ENCODE measurements around the gene HIRA.
"Not testable (repeated sequence)": the region's sequence is repeated elsewhere in the genome, so short reads cannot be mapped to it uniquely, and the experiment has no call there.

Gene HIRA

DNA sequence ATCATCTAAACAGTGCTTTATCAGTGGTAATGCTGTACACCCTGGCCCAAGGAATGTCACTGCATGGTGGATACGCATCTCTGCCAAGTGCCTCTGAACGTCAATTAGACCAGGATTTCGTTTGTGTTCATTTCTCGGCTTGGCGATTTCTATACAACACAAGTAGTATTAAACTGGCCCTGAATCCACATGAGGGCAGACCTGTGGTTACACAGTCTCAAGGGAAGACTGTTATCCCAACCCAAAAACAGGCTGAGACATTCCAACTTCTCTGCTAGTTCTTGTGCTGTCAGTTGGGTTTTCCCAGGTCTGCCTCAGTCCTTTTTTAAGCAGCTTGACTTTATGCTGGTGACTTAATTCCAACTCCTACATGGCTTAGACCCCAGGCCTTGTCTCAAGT is 58.1 kb downstream of the HIRA start:
- DNase-seq (ENCODE audit: insufficient read length) (no peak), FAIRE-seq (no peak)
- no peak for TF ChIP-seq POLR2AphosphoS5 (IDR thresholded peaks at IDR 0.05; ENCODE audit: low read depth, low read length)
- no peak for TF ChIP-seq POLR2A (IDR thresholded peaks at IDR 0.05; ENCODE audit: low read depth, low read length)

DNA sequence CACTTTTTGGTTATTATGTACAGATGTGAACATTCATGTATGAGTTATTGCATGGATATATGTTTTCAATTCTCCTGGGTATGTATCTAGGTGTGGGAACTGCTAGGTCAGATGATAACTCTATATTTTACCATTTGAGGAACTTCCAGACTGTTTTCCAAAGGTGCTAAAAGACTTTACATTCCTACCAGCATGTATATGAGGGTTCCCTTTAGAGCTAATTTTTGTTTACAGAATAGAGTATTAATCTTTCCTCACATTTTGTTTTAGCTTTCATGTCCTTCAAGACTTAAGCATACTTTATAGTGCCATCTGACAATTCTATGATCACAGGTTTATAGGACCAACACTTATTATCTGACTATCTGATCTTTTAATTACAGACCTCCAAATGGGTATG is 59.6 kb downstream of the HIRA start:
- TF ChIP-seq TAF1 (IDR thresholded peaks at IDR 0.05; ENCODE audit: borderline replicate concordance, low read depth, low read length) (no peak), POLR2A (IDR thresholded peaks at IDR 0.05; ENCODE audit: low read depth, low read length) (no peak), POLR2AphosphoS5 (IDR thresholded peaks at IDR 0.05; ENCODE audit: low read depth, low read length) (no peak)
- DNase-seq (ENCODE audit: insufficient read length), result no peak
- no peak for FAIRE-seq

GRCh38 chr22:19368876-19369275 is 62.7 kb downstream of the HIRA start:
- FAIRE-seq, result no peak
- TF ChIP-seq TAF1 (IDR thresholded peaks at IDR 0.05; ENCODE audit: borderline replicate concordance, low read depth, low read length) (no peak), POLR2AphosphoS5 (IDR thresholded peaks at IDR 0.05; ENCODE audit: low read depth, low read length) (no peak), POLR2A (IDR thresholded peaks at IDR 0.05; ENCODE audit: low read depth, low read length) (no peak)
- no peak for DNase-seq (ENCODE audit: insufficient read length)

DNA sequence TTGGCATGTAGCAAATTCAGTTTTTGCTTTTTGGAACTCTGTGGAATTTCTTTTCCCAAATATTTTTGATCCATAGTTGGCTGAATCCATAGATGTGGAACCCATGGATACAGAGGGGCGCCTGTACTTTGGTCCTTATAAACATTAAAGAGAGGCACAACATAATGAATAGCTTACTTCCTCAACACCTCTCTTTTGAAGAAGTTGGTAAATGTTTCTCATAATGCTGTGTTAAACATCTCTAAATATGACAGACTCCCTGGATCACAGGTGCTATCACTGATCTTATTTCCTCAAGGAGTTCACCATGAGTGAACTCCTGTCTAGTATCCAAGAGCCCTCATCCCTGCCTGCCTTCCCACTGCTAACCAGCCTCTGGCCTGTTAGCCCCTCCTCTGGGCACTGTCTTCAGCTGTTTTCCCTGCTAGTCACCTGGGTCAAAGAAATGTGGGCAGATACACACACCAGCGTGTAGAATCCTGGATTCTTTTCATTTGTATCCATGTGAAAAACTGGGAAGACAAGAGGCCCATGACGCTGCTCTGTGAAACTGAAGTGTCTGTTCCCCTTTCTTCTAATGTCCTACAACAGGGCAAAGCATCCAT is 63.7 kb downstream of the HIRA start:
- TF ChIP-seq TAF1 (IDR thresholded peaks at IDR 0.05; ENCODE audit: borderline replicate concordance, low read depth, low read length) (no peak), POLR2AphosphoS5 (IDR thresholded peaks at IDR 0.05; ENCODE audit: low read depth, low read length) (no peak), POLR2A (IDR thresholded peaks at IDR 0.05; ENCODE audit: low read depth, low read length) (no peak)
- FAIRE-seq (no peak), DNase-seq (ENCODE audit: insufficient read length) (no peak)

DNA sequence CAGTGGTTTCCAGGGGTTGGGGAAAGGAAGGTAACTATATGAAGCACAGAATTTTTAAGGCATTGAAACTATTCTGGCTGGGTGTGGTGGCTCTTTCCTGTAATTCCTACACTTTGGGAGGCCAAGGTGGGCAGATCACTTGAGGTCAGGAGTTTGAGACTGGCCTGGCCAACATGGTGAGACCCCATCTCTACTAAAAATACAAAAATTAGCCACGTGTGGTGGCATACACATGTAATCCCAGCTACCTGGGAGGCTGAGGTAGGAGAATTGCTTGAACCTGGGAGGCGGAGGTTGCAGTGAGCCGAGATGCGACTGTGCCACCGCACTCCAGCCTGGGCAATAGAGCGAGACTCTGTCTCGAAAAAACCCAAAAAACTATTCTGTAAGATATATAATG is 68.0 kb downstream of the HIRA start:
- not testable (repeated sequence) for FAIRE-seq; DNase-seq (ENCODE audit: insufficient read length)

GRCh38 chr22:19361501-19362103 is 69.9 kb downstream of the HIRA start:
- FAIRE-seq, result peak; percentile 85

DNA sequence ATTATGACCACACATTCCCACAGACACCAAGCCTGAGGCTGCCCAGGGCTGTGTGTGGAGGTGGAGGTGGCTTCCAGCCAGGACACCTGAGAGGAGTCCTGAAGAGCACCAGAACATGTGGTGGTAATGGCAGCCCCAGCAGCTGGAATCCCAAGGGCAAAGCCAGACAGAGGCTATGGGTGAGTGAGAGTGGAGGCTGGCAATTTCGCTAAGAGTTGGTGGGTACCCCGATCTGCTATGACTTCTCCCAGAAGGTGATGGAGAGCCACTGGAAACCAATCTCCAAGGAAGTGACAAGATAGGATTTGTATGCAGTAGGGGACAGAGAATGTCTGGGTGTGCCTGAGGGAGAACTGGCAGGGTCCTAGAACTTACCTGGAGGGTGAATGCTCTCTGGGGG is 70.7 kb downstream of the HIRA start:
- no peak for DNase-seq (ENCODE audit: insufficient read length)
- FAIRE-seq, result no peak
- TF ChIP-seq POLR2AphosphoS5 (IDR thresholded peaks at IDR 0.05; ENCODE audit: low read depth, low read length) (no peak), TAF1 (IDR thresholded peaks at IDR 0.05; ENCODE audit: borderline replicate concordance, low read depth, low read length) (no peak), POLR2A (IDR thresholded peaks at IDR 0.05; ENCODE audit: low read depth, low read length) (no peak)

More at GRCh38 chr22:19361501-19362103, 69.9 kb downstream of the HIRA start:
- TF ChIP-seq TAF1 (IDR thresholded peaks at IDR 0.05; ENCODE audit: borderline replicate concordance, low read depth, low read length) (peak; percentile 36; the same call in 1 of the 2 replicates), POLR2A (IDR thresholded peaks at IDR 0.05; ENCODE audit: low read depth, low read length) (no peak)
- peak; percentile 36 for DNase-seq (ENCODE audit: insufficient read length)

- TF ChIP-seq POLR2AphosphoS5 (IDR thresholded peaks at IDR 0.05; ENCODE audit: low read depth, low read length) (no peak), POLR2A (IDR thresholded peaks at IDR 0.05; ENCODE audit: low read depth, low read length) (no peak), TAF1 (IDR thresholded peaks at IDR 0.05; ENCODE audit: borderline replicate concordance, low read depth, low read length) (no peak)
- no peak for DNase-seq (ENCODE audit: insufficient read length)
- no peak for FAIRE-seq
Measured at GRCh38 chr22:19360300-19360792, 71.2 kb downstream of the HIRA start.

- no peak for FAIRE-seq
- no peak for DNase-seq (ENCODE audit: insufficient read length)
- TF ChIP-seq POLR2AphosphoS5 (IDR thresholded peaks at IDR 0.05; ENCODE audit: low read depth, low read length) (no peak), TAF1 (IDR thresholded peaks at IDR 0.05; ENCODE audit: borderline replicate concordance, low read depth, low read length) (no peak), POLR2A (IDR thresholded peaks at IDR 0.05; ENCODE audit: low read depth, low read length) (no peak)
Measured at GRCh38 chr22:19359554-19360299, 71.8 kb downstream of the HIRA start.

DNA sequence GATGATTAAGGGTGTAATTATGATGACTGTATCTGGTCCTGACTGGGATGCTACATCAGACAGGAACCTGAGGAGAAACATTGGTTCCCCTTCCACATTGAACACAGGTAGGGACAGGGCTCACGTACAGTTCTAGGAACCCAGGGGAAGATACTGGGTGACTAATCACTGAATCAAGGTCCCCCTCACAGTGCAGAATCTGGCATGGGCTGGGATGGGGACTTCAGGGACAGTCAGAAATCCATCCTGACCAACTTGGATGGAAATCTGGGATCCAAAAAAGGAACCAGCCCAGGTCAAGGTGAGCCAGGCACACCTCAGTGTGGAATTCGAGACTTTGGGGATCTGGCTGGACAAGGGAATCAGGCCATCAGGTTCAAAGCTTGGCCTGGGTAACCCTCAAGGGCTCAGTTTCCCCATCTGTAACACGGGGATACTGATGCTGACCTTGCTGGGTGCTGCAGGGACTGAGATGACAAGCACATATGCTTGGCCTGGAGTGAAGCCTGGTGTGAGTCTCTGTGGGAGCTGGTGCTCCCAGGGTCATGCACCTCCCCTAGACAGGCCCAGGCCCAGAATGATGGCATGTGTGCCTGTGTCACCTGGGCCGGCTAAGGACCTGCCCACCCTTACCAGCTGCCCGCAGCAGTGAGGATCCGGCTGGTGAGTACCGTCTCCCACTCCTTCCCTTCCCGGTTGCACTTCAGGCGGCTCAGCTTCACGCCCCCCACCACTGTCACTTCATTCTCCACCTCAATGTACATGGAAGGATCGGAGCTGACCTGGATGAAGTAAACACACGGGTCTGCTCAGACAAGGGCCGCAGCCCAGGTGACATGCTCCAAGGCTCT is 72.6 kb downstream of the HIRA start:
- DNase-seq (ENCODE audit: insufficient read length) (no peak), FAIRE-seq (no peak)
- TF ChIP-seq TAF1 (IDR thresholded peaks at IDR 0.05; ENCODE audit: borderline replicate concordance, low read depth, low read length) (no peak), POLR2AphosphoS5 (IDR thresholded peaks at IDR 0.05; ENCODE audit: low read depth, low read length) (no peak), POLR2A (IDR thresholded peaks at IDR 0.05; ENCODE audit: low read depth, low read length) (no peak)

DNA sequence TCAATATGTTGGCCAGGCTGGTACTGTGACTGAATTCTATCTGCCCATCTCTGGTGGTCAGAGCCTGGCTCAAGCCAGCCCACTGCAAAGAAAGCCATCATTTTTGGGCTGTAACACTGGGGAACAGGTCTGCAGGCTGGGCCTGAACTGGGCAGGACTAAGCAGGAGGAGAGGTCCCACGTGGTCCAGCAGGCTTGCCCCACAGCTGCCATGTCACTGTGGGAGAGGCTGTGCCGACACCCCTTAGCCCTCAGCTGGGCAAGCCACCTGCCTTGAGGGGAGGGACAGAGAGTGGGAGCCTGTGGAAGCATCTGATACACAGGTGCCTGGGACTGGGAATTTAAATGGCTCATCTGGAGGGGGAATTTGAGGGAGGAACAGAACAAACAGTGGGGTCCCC is 73.3 kb downstream of the HIRA start:
- DNase-seq (ENCODE audit: insufficient read length), result no peak
- FAIRE-seq, result no peak
- no peak for TF ChIP-seq POLR2AphosphoS5 (IDR thresholded peaks at IDR 0.05; ENCODE audit: low read depth, low read length)
- TF ChIP-seq POLR2A (IDR thresholded peaks at IDR 0.05; ENCODE audit: low read depth, low read length), result no peak
- TF ChIP-seq TAF1 (IDR thresholded peaks at IDR 0.05; ENCODE audit: borderline replicate concordance, low read depth, low read length), result no peak
